ENCODE data around the gene HES3. TPM values are rescaled to one million over a fixed set of nuclear protein-coding genes. Genes with fewer than 3 reads are reported as not detected.

Gene HES3
- polyA plus RNA-seq, 4 donors: not detected

- no peak for DNase-seq (ENCODE audit: low read depth in 4 of 4, low spot score in 3 of 4)
Measured at GRCh38 chr1:6260961-6261614, 17.1 kb downstream of the HES3 start, which contains the start of gene GPR153. Gene GPR153 (minus strand): TSS chr1:6261098. CDS start chr1:6254905, 6,193 bp downstream.

GRCh38 chr1:6261615-6261995 is 17.6 kb downstream of the HES3 start:
- DNase-seq (ENCODE audit: low read depth in 4 of 4, low spot score in 3 of 4): no peak

GRCh38 chr1:6262555-6263420 is 18.8 kb downstream of the HES3 start:
- DNase-seq (ENCODE audit: low read depth in 4 of 4, low spot score in 3 of 4): no peak

- DNase-seq (ENCODE audit: low read depth in 4 of 4, low spot score in 3 of 4): no peak
Measured at GRCh38 chr1:6263716-6264115, 19.7 kb downstream of the HES3 start.

- DNase-seq (ENCODE audit: low read depth in 4 of 4, low spot score in 3 of 4): no peak
Measured at GRCh38 chr1:6265151-6265550, 21.2 kb downstream of the HES3 start.

- no peak for DNase-seq (ENCODE audit: low read depth in 4 of 4, low spot score in 3 of 4)
Measured at GRCh38 chr1:6266641-6267040, 22.7 kb downstream of the HES3 start.

- DNase-seq (ENCODE audit: low read depth in 4 of 4, low spot score in 3 of 4): no peak
Measured at GRCh38 chr1:6267686-6268322, 23.8 kb downstream of the HES3 start.

GRCh38 chr1:6268415-6268814 is 24.4 kb downstream of the HES3 start:
- no peak for DNase-seq (ENCODE audit: low read depth in 4 of 4, low spot score in 3 of 4)

GRCh38 chr1:6269296-6269695 is 25.3 kb downstream of the HES3 start:
- no peak for DNase-seq (ENCODE audit: low read depth in 4 of 4, low spot score in 3 of 4)

GRCh38 chr1:6269720-6270400 is 25.9 kb downstream of the HES3 start:
- no peak for DNase-seq (ENCODE audit: low read depth in 4 of 4, low spot score in 3 of 4)

- DNase-seq (ENCODE audit: low read depth in 4 of 4, low spot score in 3 of 4): no peak
Measured at GRCh38 chr1:6270401-6270800, 26.4 kb downstream of the HES3 start.

GRCh38 chr1:6271006-6271405 is 27.0 kb downstream of the HES3 start:
- DNase-seq (ENCODE audit: low read depth in 4 of 4, low spot score in 3 of 4): no peak

- no peak for DNase-seq (ENCODE audit: low read depth in 4 of 4, low spot score in 3 of 4)
Measured at GRCh38 chr1:6271554-6271953, 27.6 kb downstream of the HES3 start.

GRCh38 chr1:6272452-6272851 is 28.5 kb downstream of the HES3 start:
- DNase-seq (ENCODE audit: low read depth in 4 of 4, low spot score in 3 of 4): no peak

- no peak for DNase-seq (ENCODE audit: low read depth in 4 of 4, low spot score in 3 of 4)
Measured at GRCh38 chr1:6272868-6273267, 28.9 kb downstream of the HES3 start.

- no peak for DNase-seq (ENCODE audit: low read depth in 4 of 4, low spot score in 3 of 4)
Measured at GRCh38 chr1:6273380-6273891, 29.5 kb downstream of the HES3 start.

- no peak for DNase-seq (ENCODE audit: low read depth in 4 of 4, low spot score in 3 of 4)
Measured at GRCh38 chr1:6274102-6274501, 30.1 kb downstream of the HES3 start.

- DNase-seq (ENCODE audit: low read depth in 4 of 4, low spot score in 3 of 4): no peak
Measured at GRCh38 chr1:6274622-6275139, 30.7 kb downstream of the HES3 start.

- DNase-seq (ENCODE audit: low read depth in 4 of 4, low spot score in 3 of 4): peak in 1 of 4 donors; percentile 63
Measured at GRCh38 chr1:6275826-6276782, 32.1 kb downstream of the HES3 start.

All from right renal pelvis (tissue), 4 donors.